ENCODE data around the gene ZNF444. TPM values are rescaled to one million over a fixed set of nuclear protein-coding genes. Genes with fewer than 3 reads are reported as not detected.

Gene ZNF444
- total and polyA plus RNA-seq, 2 of the 8 experiments (the other 6 are each of a cell fraction or from before 2014, with no cell fraction given) = 49.5 to 54.5 TPM

GRCh38 chr19:56144376-56144775 is 3.3 kb downstream of the ZNF444 start:
- peaks cover 10% of the 10 kb centered on the region; the same call in 1 of the 2 replicates for H3K23me2 ChIP-seq (ENCODE audit: low read depth, low read length)
- no peaks in the 10 kb centered on the region for H3K9me3 ChIP-seq (ENCODE audit: insufficient read depth in 2 of 2, low read depth in 1 of 2, low read length in 1 of 2)
- no peak overlapping the region for H2BK20ac ChIP-seq (ENCODE audit: low read length)
- no peak overlapping the region for H2BK120ac ChIP-seq (replicated peaks; ENCODE audit: low read depth, low read length)
- H3K56ac ChIP-seq (replicated peaks; ENCODE audit: insufficient read length, low read depth, low read length) = no peak overlapping the region
- H3K14ac ChIP-seq (ENCODE audit: insufficient read length) = no peak overlapping the region
- ChIA-PET CTCF (ENCODE audit: partially characterized antibody) (interaction anchor here (1.6 to 6.5 kb wide), 2 partner anchors 9 to 68 kb away, joined by 5 to 47 read pairs; no protein-coding TSS in a partner anchor), POLR2A (ENCODE audit: partially characterized antibody) (interaction anchor here (1.6 to 5.2 kb wide), 2 partner anchors 10 to 17 kb away, joined by 5 to 21 read pairs; no protein-coding TSS in a partner anchor)
- DNase-seq (ENCODE audit: low read depth in 1 of 2, low spot score in 2 of 2) = no peak
- peaks cover 0 to 15% of the 10 kb centered on the region in 2 experiments for H4K20me1 ChIP-seq (replicated peaks in 1 of 2; ENCODE audit: control insufficient read depth in 1 of 2, insufficient read depth in 2 of 2, low read length in 2 of 2)
- no peak overlapping the region for H3K4ac ChIP-seq (replicated peaks; ENCODE audit: insufficient read length, low read depth, low read length)
- peaks cover 10% of the 10 kb centered on the region for H3K79me1 ChIP-seq (ENCODE audit: low read depth, low read length)
- TF ChIP-seq NANOG (IDR thresholded peaks at IDR 0.05; ENCODE audit: insufficient read depth, low read depth, low read length, poor library complexity, severe bottlenecking) (no peak), CBX5 (IDR thresholded peaks at IDR 0.05; ENCODE audit: low read depth, low read length) (no peak), SIX5 (IDR thresholded peaks at IDR 0.05; ENCODE audit: low read depth, low read length) (no peak), SUZ12 (IDR thresholded peaks at IDR 0.05; ENCODE audit: low read length) (no peak)
- TF ChIP-seq, protein P1, sequence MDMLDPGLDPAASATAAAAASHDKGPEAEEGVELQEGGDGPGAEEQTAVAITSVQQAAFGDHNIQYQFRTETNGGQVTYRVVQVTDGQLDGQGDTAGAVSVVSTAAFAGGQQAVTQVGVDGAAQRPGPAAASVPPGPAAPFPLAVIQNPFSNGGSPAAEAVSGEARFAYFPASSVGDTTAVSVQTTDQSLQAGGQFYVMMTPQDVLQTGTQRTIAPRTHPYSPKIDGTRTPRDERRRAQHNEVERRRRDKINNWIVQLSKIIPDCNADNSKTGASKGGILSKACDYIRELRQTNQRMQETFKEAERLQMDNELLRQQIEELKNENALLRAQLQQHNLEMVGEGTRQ (IDR thresholded peaks at IDR 0.05; ENCODE audit: low read length) = no peak
- H2BK5ac ChIP-seq (ENCODE audit: low read depth, low read length) = no peak overlapping the region
- no peak overlapping the region for H3K4me3 ChIP-seq (ENCODE audit: extremely low read depth in 1 of 4, insufficient read depth in 2 of 4, low read depth in 3 of 4, low read length in 4 of 4)
- WGBS, 2 experiments (ENCODE audit: extremely low coverage in 1 of 2, insufficient coverage in 1 of 2, insufficient read length in 1 of 2, insufficient replicate concordance in 2 of 2, low coverage in 1 of 2, low lambda C conversion rate in 2 of 2, missing lambda C conversion rate in 1 of 2) = 86% methylated on average over 6 of the region's 6 CpGs; no CpG with 5 or more reads in 1 of the 2 experiments
- no peak overlapping the region for H2AFZ ChIP-seq (ENCODE audit: low read length)
- no peak overlapping the region for H3K9ac ChIP-seq (replicated peaks in 1 of 4; ENCODE audit: extremely low read depth in 1 of 4, low read depth in 3 of 4, low read length in 3 of 4)
- FAIRE-seq = no peak
- no peak overlapping the region for H3K18ac ChIP-seq (ENCODE audit: extremely low read depth, low read length)
- no peak overlapping the region for H3K23ac ChIP-seq (ENCODE audit: insufficient read length)
- H2BK15ac ChIP-seq (ENCODE audit: low read length) = no peak overlapping the region
- no peaks in the 10 kb centered on the region for H3K27me3 ChIP-seq (replicated peaks in 1 of 4; ENCODE audit: control insufficient read depth in 3 of 4, extremely low read depth in 1 of 4, insufficient read depth in 3 of 4, low read length in 3 of 4)
- H3K36me3 ChIP-seq (ENCODE audit: control insufficient read depth in 2 of 4, insufficient read depth in 4 of 4, low read length in 3 of 4) = peaks cover 0 to 22% (median 4%) of the 10 kb centered on the region in 4 experiments; a peak in 5 of 8 replicates
- H4K8ac ChIP-seq (ENCODE audit: extremely low read depth, insufficient read depth, low read length) = peak overlapping the region; percentile 0; the same call in 1 of the 2 replicates
- H2AK5ac ChIP-seq (ENCODE audit: low read depth, low read length) = no peak overlapping the region
- no peak overlapping the region for H4K91ac ChIP-seq (replicated peaks; ENCODE audit: insufficient read length, low read length)
- H4K5ac ChIP-seq (ENCODE audit: insufficient read length, low read depth, low read length) = no peak overlapping the region
- no peak overlapping the region for H3K4me2 ChIP-seq (ENCODE audit: insufficient read depth in 1 of 2, low read depth in 2 of 2, low read length in 2 of 2)
- peaks cover 0 to 7% (median 3%) of the 10 kb centered on the region in 4 experiments; a peak in 5 of 7 replicates for H3K4me1 ChIP-seq (replicated peaks in 1 of 4; ENCODE audit: control insufficient read depth in 3 of 4, insufficient read depth in 4 of 4, low read length in 3 of 4)
- no peak overlapping the region for H3K27ac ChIP-seq (ENCODE audit: low read depth, low read length)
- peaks cover 0 to 30% of the 10 kb centered on the region in 2 experiments; a peak in 2 of 4 replicates for H3K79me2 ChIP-seq (ENCODE audit: control insufficient read depth in 1 of 2, insufficient read depth in 2 of 2, low read length in 2 of 2)
- no peak overlapping the region for H2BK12ac ChIP-seq (ENCODE audit: low read depth, low read length)

Measured in H1 (cell line).